HepG2 (cell line): Measurements from ENCODE around the gene JAKMIP3. TPM values are rescaled to one million over a fixed set of nuclear protein-coding genes. Genes with fewer than 3 reads are reported as not detected.

Experiments
- ARNT2 ChIP-seq: sonication (generic); formaldehyde crosslinking; IDR thresholded peaks from 2 replicates; pipeline ENCODE4 v1.8.0; 2022; ENCODE audit warnings: mild to moderate bottlenecking, low read depth, missing genetic modification reagents, moderate library complexity
- ATF7-NPFF ChIP-seq: sonication (generic); formaldehyde crosslinking; IDR thresholded peaks from 2 replicates; pipeline ENCODE4 v1.8.1; 2023; ENCODE audit warnings: mild to moderate bottlenecking, low read depth, missing genetic modification reagents, moderate library complexity
- ELF4 ChIP-seq: sonication (generic); formaldehyde crosslinking; IDR thresholded peaks from 2 replicates; pipeline ENCODE4 v1.5.0; 2020; ENCODE audit warnings: missing genetic modification reagents, mild to moderate bottlenecking, moderate library complexity, borderline replicate concordance
- GABPB1 ChIP-seq: IDR thresholded peaks from 2 replicates; pipeline ENCODE4 v1.6.1; 2016; ENCODE audit warnings: mild to moderate bottlenecking, missing genetic modification reagents, moderate library complexity, missing compliant biosample characterization
- HDAC2 ChIP-seq: sonication (generic); formaldehyde crosslinking; IDR thresholded peaks from 2 replicates; pipeline ENCODE4 v1.4.0; 2020; ENCODE audit warnings: missing genetic modification reagents
- IRF2 ChIP-seq: IDR thresholded peaks from 2 replicates; pipeline ENCODE4 v1.6.1; 2018; ENCODE audit warnings: missing genetic modification reagents, missing compliant biosample characterization
- KDM2A ChIP-seq: sonication (generic); formaldehyde crosslinking; IDR thresholded peaks from 2 replicates; pipeline ENCODE4 v1.4.0; 2020; ENCODE audit warnings: low read depth, missing genetic modification reagents, borderline replicate concordance
- KDM3A ChIP-seq: IDR thresholded peaks from 2 replicates; pipeline ENCODE4 v1.6.1; 2018; ENCODE audit warnings: low read depth, missing compliant biosample characterization
- PITX1 ChIP-seq: sonication (generic); formaldehyde crosslinking; IDR thresholded peaks from 2 replicates; pipeline ENCODE4 v1.5.1; 2020; ENCODE audit warnings: mild to moderate bottlenecking, missing genetic modification reagents
- TBX2 ChIP-seq: sonication (generic); formaldehyde crosslinking; IDR thresholded peaks from 2 replicates; pipeline ENCODE4 v1.5.0; 2020; ENCODE audit warnings: missing genetic modification reagents, mild to moderate bottlenecking, borderline replicate concordance
- ZBTB34 ChIP-seq: sonication (generic); formaldehyde crosslinking; IDR thresholded peaks from 2 replicates; pipeline ENCODE4 v1.8.0; 2022; ENCODE audit warnings: mild to moderate bottlenecking, missing genetic modification reagents
- ZC3H13 ChIP-seq: sonication (generic); formaldehyde crosslinking; IDR thresholded peaks from 2 replicates; pipeline ENCODE4 v1.8.1; 2023; ENCODE audit warnings: mild to moderate bottlenecking, missing genetic modification reagents, moderate library complexity
- ZNF264 ChIP-seq: sonication (generic); formaldehyde crosslinking; IDR thresholded peaks from 2 replicates; pipeline ENCODE4 v1.4.0; 2020; ENCODE audit warnings: missing genetic modification reagents
- ZNF761 ChIP-seq: sonication (generic); formaldehyde crosslinking; conservative IDR thresholded peaks from 2 replicates; pipeline ENCODE4 v1.4.0; 2020; ENCODE audit warnings: mild to moderate bottlenecking, missing genetic modification reagents
- polyA plus RNA-seq, 8 experiments: library from polyadenylated mRNA; depleted of rRNA in 3 of 8; stranded (reverse) in 7 of 8; unstranded in 1 of 8; fragments of >200 nt; fragmentation: Illumina TruSeq in 4 of 8; extraction: Trizol in 4 of 8; gene quantifications; 2 replicates each; pipeline versions ENCODE4 v1.2.1 to v1.2.3, GENCODE V29; 2011 to 2016; ENCODE audit warnings: low read depth in 4 of 8, missing spikeins in 1 of 8, mixed read lengths in 1 of 8; ENCODE audit not compliant: insufficient read depth in 1 of 8
- total RNA-seq, 5 experiments: library from RNA; depleted of rRNA; stranded (reverse); fragments of >200 nt; fragmentation: Illumina TruSeq; extraction: Trizol; gene quantifications; 2 replicates each; pipeline ENCODE4 v1.2.3, GENCODE V29; 2016; ENCODE audit warnings: low read depth in 1 of 5
- TF ChIP-seq, protein P1 (sequence below): sonication (generic); formaldehyde crosslinking; IDR thresholded peaks from 2 replicates; pipeline ENCODE4 v1.5.0; 2020; ENCODE audit warnings: missing genetic modification reagents

Gene JAKMIP3
- total and polyA plus RNA-seq, 2 of the 13 experiments (the other 11 are each of a cell fraction or from before 2014, with no cell fraction given): 0.03 to 0.11 TPM

- TF ChIP-seq HDAC2 (CRISPR knock-in tag): peak; percentile 24; the same call in 1 of the 2 replicates
- TF ChIP-seq IRF2 (CRISPR knock-in tag): peak; percentile 77; the same call in 1 of the 2 replicates
- no peak for TF ChIP-seq ZBTB34 (CRISPR knock-in tag)
- TF ChIP-seq ZNF264 (CRISPR knock-in tag): no peak
- no peak for TF ChIP-seq ZC3H13 (CRISPR knock-in tag)
- TF ChIP-seq KDM2A: peak; percentile 82; the same call in 1 of the 2 replicates
- 0 out of 2 replicates have a peak, but pooled peaks have one; percentile 36 for TF ChIP-seq PITX1
- TF ChIP-seq KDM3A: peak; percentile 70; the same call in 1 of the 2 replicates
- TF ChIP-seq TBX2 (CRISPR knock-in tag): no peak; the same call in 1 of the 2 replicates
- TF ChIP-seq ELF4 (CRISPR knock-in tag): no peak
- no peak for TF ChIP-seq ZNF761 (CRISPR knock-in tag)
- TF ChIP-seq GABPB1 (CRISPR knock-in tag): peak; percentile 59
- TF ChIP-seq, protein P1, sequence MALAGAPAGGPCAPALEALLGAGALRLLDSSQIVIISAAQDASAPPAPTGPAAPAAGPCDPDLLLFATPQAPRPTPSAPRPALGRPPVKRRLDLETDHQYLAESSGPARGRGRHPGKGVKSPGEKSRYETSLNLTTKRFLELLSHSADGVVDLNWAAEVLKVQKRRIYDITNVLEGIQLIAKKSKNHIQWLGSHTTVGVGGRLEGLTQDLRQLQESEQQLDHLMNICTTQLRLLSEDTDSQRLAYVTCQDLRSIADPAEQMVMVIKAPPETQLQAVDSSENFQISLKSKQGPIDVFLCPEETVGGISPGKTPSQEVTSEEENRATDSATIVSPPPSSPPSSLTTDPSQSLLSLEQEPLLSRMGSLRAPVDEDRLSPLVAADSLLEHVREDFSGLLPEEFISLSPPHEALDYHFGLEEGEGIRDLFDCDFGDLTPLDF (CRISPR knock-in tag): no peak
- peak; percentile 63; the same call in 1 of the 2 replicates for TF ChIP-seq ATF7-NPFF
- TF ChIP-seq ARNT2: 0 out of 2 replicates have a peak, but pooled peaks have one; percentile 57
These were observed 42.5 kb upstream of the JAKMIP3 start (continued) for GRCh38 chr10:132023092-132023811.
